AG10803 (cell line): Measurements from ENCODE around the gene CAV1.

Source experiments
- DNase-seq: peaks from one replicate; pipeline ENCODE4 v3.0.0; 2010; ENCODE audit warnings: low read depth
- H3K4me3 ChIP-seq: 2 replicates; pipeline ENCODE4 v1.5.1; 2011; ENCODE audit warnings: mild to moderate bottlenecking, low read length, control low read depth
- TF ChIP-seq, protein P1 (sequence below): conservative IDR thresholded peaks from 2 replicates; pipeline ENCODE4 v1.5.1; 2011; ENCODE audit warnings: mild to moderate bottlenecking, low read length, control low read depth, inconsistent platforms

Gene CAV1

GRCh38 chr7:116595063-116595462, 70.2 kb downstream of the CAV1 start:
- DNase-seq, result no peak

DNA sequence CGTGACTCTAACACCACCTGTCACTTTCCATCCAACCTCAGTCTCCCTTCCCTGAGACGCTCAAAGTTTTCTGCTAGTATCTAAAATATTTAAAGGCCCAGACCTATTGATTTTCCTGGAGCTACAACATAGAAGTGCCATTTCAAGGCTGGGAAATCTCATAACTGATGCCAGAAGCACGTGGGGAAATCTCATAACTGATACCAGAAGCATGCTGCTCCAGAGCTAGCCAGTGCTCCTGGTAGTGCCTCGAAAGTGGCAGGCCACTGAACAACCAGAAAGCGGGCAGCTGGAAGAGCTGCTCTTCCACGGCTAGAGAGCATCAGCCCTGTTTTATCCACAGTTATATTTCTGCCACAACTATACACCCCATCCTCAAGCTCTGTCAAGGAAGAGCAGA, 72.5 kb downstream of the CAV1 start:
- H3K4me3 ChIP-seq, result no peak overlapping the region
- no peak for DNase-seq
- TF ChIP-seq, protein P1, sequence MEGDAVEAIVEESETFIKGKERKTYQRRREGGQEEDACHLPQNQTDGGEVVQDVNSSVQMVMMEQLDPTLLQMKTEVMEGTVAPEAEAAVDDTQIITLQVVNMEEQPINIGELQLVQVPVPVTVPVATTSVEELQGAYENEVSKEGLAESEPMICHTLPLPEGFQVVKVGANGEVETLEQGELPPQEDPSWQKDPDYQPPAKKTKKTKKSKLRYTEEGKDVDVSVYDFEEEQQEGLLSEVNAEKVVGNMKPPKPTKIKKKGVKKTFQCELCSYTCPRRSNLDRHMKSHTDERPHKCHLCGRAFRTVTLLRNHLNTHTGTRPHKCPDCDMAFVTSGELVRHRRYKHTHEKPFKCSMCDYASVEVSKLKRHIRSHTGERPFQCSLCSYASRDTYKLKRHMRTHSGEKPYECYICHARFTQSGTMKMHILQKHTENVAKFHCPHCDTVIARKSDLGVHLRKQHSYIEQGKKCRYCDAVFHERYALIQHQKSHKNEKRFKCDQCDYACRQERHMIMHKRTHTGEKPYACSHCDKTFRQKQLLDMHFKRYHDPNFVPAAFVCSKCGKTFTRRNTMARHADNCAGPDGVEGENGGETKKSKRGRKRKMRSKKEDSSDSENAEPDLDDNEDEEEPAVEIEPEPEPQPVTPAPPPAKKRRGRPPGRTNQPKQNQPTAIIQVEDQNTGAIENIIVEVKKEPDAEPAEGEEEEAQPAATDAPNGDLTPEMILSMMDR, result no peak

More at GRCh38 chr7:116595063-116595462, 70.2 kb downstream of the CAV1 start:
- TF ChIP-seq, protein P1, result no peak
- no peak overlapping the region for H3K4me3 ChIP-seq

- TF ChIP-seq, protein P1, result peak; percentile 49
- no peak for DNase-seq
- H3K4me3 ChIP-seq, result no peak overlapping the region
Observed at GRCh38 chr7:116598278-116598677, 73.4 kb downstream of the CAV1 start.

- TF ChIP-seq, protein P1, result no peak
- H3K4me3 ChIP-seq, result no peak overlapping the region
- DNase-seq, result no peak
Observed at GRCh38 chr7:116598861-116599260, 74.0 kb downstream of the CAV1 start.

- H3K4me3 ChIP-seq, result no peak overlapping the region
- DNase-seq, result no peak
- TF ChIP-seq, protein P1, result no peak
Observed at GRCh38 chr7:116601426-116601825, 76.6 kb downstream of the CAV1 start.

- DNase-seq, result no peak
- no peak overlapping the region for H3K4me3 ChIP-seq
- TF ChIP-seq, protein P1, result no peak
Observed at GRCh38 chr7:116607299-116607698, 82.5 kb downstream of the CAV1 start.

DNA sequence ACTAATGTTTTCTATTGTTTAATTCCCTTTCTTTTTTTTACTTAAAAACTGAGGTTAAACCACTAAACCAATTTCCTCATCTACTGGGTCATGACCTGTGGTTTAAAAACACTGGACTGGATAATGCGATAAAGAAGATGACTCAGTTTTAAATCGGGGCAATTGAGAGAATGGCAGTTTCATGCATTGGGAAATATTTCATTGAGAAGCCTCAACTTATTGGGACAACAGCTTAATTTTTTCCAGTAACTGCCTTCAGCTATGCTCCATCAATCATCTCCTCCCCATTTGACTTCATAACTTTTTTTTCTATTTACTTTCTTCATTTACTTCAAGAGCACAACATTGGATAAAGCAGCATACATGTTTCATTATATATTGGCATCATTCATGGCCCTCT, 85.4 kb downstream of the CAV1 start:
- H3K4me3 ChIP-seq, result no peak overlapping the region
- TF ChIP-seq, protein P1, result no peak
- peak; percentile 49 for DNase-seq
